Epithelial cell of prostate (primary cell): Measurements from ENCODE around the gene GOLGB1.
A peak's percentile ranks its signal among the peaks of the same experiment; 100 is the strongest.
"Not testable (repeated sequence)": the region's sequence is repeated elsewhere in the genome, so short reads cannot be mapped to it uniquely, and the experiment has no call there.

Source experiments
- DNase-seq: peaks from one replicate; pipeline ENCODE4 v3.0.0-alpha.2; 2011; ENCODE audit warnings: low read depth, low spot score
- H3K27ac ChIP-seq: fragments of 450-650 bp; 2 replicates; pipeline ENCODE4 v1.5.1; 2017; ENCODE audit warnings: mild to moderate bottlenecking

Gene GOLGB1

DNA sequence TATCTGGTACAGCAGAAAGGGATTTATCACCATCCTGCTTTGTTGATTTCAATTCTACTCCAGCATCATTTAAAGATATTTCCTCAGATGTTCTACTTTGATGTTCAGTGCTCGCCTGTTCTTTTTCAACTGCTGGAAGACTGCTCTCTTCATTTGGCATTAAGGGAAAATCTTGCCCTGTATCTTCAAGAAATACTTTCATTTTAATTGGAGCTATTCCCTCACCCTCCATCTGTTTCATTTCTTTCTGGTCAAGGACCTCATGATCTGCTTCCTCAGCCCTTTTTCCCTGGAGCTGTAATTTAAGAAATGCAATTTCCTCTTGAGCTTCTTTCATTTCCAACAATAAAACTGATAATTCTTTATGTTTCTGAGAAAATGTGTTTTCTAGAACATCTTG is 51.1 kb downstream of the GOLGB1 start:
- H3K27ac ChIP-seq: no peak overlapping the region
- DNase-seq: no peak

DNA sequence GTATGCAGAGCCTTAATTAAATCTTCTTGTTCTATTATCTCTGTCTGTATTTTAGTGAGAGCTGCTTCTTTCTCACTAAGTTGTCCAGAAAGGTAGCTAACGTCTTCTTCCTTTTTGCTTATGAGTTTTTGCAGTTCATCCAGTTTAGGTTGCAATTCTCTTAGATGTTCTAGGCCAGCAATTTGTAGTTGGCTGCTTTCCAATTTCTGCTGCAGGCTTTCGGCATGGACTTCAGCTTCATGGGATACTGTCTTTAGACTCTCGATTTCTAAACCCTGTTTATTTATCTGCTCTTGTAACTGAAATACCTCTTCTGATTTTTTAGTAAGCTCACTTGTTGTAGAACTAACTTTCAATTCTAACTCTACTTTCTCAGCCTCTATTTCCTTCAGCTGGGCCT is 53.4 kb downstream of the GOLGB1 start:
- DNase-seq: no peak
- H3K27ac ChIP-seq: no peak overlapping the region

DNA sequence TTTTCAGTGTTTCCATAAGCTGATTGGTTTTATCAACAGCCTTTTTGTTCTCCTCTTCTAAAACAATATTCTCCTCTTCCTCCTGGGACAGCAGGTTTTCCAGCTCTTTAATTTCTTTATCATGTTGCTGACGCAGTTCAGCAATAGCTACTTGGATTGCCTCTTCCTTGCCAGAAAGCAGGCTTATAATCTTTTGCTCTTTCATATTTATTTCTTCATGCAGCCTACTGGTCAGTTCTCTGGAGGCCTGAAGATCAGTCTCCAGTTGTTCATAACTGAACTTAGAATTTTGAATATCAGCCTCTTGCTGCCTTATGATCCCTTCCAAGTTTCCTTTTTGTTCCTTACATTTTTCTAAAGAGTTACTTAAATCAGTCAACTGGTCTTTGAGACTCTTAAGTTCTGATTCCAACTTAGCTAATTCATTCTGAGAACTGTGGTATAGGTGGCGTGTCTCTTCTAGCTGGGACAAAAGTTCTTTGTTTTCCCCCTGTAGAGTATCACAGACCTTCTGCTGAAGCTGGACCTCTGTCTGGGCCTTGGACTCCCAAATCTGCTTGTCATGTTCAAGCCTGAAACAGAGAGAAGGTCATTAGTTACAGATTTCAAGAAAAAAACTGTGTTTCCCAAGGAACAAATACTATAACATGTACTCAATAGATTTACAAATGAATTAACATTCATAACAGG is 57.4 kb downstream of the GOLGB1 start:
- DNase-seq: no peak
- no peak overlapping the region for H3K27ac ChIP-seq

DNA sequence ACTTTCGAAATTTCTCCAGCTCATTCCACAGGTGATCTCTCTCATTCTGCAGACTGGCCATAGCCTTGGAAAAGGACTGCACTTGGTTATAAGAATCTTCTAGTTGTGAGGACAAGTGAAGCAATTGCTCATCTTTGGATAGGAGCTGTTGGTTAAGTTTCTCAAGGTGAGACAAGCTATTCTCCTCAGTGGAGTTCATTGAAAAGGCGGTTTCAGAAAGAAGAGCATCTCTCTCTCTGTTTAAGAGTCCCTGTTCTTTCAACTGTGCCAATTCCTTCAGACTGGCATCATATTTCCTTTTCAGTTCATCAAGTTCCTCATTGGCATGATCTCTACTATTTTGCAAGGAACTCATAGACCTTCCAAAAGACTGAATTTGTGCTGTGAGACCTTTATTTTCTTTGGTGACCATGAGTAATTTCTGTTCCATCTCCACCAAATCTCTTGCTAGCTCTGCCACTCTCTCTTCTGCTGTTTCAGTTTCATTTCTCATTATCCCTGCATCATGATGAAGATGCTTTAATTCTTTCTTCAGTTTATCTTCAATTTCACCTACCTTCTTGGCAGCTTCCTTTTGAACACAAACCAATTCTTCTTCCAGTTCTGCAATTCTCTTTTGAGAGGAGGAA is 58.6 kb downstream of the GOLGB1 start:
- no peak for DNase-seq
- H3K27ac ChIP-seq: no peak overlapping the region

DNA sequence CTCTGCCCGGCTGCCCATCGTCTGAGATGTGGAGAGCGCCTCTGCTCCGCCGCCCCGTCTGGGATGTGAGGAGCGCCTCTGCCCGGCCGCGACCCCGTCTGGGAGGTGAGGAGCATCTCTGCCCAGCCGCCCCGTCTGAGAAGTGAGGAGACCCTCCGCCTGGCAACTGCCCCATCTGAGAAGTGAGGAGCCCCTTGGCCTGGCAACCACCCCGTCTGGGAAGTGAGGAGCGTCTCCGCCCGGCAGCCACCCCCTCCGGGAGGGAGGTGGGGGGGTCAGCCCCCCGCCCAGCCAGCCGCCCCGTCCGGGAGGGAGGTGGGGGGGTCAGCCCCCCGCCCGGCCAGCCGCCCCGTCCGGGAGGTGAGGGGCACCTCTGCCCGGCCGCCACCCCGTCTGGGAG is 60.8 kb downstream of the GOLGB1 start:
- H3K27ac ChIP-seq, DNase-seq: not testable (repeated sequence)

DNA sequence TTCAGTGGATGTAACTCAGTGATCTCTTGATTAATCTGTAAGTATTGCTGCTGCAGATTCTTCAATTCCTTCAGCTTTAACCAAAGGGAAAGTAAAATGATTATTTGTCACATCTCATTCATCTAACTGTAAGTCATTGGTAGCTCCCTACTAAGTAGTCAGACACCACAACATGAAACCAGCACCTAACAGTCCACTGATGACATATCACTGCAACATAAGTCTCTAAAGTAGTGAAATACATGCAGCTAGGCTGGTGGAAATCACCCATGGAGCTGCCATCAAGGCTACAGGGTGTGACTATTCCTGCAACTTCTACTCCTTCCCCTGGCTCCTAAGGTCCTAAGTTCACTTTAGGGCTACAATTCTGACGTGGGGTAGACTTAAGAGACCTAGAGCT is 67.7 kb downstream of the GOLGB1 start:
- H3K27ac ChIP-seq: no peak overlapping the region
- DNase-seq: no peak

DNA sequence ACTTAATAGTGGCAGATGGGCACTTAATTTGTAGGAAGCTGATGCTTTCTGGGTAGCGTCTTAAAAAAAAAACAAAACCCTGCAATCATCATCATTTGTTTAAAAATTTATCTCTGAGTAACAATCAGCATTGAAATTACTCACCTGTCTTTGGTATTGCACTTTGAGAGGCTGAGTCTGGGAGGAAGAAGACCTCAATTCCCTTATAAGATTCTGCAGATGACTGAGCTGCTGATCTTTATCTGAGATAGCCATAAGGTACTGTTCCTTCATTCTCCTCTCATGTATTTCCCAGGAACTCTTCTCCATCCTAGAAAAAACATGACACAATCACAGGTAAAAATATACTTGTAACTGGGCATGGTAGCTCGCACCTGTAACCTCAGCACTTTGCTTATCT is 72.4 kb downstream of the GOLGB1 start:
- no peak overlapping the region for H3K27ac ChIP-seq
- DNase-seq: no peak

DNA sequence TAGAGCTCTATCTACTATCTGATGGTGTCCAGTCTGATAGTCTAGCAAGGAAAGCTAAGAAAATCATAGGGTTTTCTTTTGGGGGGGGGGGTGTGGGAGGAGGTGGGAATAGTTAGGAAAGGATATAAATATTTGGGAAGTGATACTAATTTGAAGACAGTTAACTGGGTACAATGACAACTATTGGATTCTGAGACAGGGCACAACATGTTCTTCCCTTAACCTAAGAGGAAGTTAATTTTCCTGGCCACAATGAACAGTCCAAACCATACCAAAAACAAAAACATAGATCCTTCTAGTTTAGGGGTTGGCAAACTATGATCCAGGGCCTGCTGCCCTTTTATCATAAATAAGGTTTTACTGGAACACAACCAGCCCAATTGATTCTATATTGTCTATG is 78.9 kb downstream of the GOLGB1 start:
- DNase-seq: no peak
- no peak overlapping the region for H3K27ac ChIP-seq

DNA sequence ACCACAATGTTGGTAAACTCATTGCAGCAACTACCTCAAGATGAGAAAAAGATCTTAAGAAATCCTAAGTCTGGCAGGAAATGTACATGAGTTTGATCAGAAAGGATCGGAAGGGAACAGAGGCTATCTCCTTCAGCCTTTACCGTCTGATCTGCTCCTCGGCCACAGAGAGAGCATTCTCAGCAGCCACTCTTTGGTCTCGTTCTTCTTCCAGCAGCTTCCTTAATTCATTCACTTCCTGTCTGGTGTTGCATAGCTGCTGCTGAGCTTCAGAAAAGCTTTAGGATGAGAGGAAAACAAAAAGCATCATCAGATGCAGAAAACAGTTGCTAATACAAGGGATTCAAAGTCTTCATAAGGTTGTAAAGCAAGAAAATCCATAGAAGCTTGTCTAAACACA is 82.2 kb downstream of the GOLGB1 start:
- no peak overlapping the region for H3K27ac ChIP-seq
- DNase-seq: no peak

DNA sequence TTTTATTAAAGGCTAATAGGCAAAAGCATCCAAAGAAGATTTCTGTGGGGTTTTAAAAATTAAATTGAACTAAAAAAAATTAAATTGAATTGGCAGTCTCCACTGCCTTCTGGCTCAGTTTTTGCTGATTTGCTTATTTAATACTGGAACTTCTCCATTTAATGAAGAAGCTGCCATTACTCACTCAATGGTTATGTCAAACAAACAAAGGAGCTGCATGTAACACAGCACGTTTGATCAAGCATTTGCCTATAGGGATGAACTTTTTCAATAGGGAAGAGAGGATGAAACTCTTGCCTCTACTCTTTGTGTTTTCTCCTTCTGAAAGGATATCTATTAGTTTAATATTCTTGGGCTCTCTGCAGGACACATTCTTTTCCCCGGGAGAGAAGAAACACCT is 84.1 kb downstream of the GOLGB1 start:
- no peak overlapping the region for H3K27ac ChIP-seq
- no peak for DNase-seq

DNA sequence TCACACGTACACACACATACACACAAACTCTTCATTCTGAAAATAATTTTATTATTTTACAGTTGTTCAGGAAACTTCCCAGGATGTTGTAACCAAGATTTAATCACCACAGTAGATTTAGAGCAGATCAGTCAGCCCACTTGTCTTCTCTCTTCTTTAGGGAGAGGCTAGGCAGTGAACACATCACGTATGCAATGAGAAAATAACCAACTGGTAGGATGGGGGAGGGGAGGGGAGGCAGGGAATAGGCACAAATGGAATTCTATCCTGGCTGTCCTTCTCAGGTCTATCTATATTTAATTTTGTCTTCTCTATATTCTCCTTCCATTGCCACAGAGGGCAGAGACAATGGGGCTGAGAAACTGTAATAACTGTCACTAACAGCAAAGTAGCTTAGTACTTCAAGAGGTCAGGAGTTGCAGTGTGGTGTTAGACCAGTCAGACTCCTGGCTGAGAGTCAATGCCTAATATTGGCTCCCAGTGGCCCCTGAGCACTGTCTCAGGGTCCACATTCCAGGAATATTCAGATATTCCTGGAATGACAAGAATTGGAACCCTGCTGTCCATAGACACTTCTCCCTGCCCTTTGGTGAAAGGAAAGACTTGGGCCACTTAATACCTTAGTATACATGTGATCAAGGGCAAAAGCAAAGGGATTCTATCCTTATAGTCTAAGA is 86.2 kb downstream of the GOLGB1 start:
- no peak overlapping the region for H3K27ac ChIP-seq
- no peak for DNase-seq

DNA sequence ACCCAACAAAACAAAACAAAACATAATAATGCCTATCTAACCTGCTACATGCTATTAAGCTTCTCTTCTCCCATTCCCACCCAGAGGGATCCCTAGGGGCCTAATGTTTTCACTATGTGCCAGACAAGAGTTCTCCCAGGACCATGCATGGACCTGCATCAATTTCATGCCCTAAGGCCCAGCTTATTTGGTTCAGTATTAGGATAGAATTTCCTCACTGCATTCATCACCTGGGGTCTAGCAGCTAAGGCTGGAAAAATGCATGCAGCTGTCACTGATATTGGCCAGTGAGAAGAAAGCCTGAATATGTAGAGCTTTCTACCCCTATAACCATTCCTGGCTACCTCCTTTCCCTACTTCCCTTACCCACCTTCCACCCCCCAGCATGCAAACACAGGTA is 86.8 kb downstream of the GOLGB1 start:
- no peak for DNase-seq
- H3K27ac ChIP-seq: no peak overlapping the region

DNA sequence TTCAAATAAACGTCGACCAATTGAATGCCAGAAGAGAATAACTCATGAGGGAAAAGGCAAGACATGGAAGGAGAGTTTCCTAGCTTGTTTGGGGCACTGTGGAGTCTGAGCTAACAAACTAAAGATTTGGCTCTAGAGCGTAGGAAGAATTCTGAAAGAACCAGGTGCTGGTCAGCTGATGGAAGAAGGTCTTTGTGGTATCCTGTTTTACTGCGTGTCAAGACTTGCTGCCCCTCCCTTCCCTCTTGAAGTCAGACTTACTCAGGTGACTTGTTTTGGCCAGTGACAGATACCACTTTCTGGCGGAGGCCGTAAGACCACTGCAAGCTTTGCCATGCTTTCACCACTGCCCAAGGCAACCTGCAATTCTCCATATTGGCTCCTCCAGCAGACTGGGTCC is 88.2 kb downstream of the GOLGB1 start:
- H3K27ac ChIP-seq: peak overlapping the region; percentile 71
- DNase-seq: peak; percentile 65

DNA sequence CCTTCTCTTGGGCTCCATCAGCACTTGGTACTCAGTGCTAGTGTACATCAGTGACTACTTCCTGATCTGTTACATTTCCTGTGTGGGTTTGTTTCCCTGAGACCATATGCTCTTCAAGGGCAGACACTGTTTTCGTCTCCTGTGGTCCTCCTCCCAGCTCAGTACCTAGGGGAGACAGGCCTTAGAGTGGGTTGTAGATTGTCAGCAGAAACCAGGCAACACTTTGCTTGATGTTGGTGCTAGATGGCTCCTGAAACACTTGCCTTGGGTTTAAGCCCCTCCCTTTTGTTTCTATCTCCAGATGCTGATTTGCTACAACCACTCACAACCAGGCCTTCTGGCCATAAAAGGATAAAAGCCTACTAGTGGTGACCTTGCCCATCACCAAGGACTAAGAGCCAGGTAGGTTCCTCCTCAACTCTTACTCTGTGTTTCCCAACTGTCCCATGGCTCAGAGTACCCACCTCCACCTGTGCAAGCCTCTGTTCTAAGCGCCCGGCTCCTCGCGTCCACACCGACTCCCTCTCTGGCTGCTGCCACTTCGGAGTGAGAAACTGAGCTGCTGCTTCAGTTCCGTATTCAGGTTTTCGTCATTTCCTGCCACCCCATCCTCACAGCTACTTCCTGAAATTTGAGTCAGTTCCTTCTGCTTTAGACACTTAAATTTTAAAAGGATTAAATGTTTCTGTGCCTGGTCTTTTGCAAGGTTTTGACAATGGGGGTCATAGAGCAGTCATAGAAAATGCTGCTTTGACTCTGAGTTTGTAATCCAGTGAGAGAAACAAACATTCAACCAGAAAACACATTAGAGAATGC is 89.0 kb downstream of the GOLGB1 start, which contains the start of gene HCLS1:
Gene HCLS1, minus strand, starts transcription at position 548 of the 816 bp plus-strand sequence. CDS start 2,556 bp downstream, outside the sequence.
- peak within 1 kb of the TSS; percentile 71 for H3K27ac ChIP-seq
- DNase-seq: no peak

DNA sequence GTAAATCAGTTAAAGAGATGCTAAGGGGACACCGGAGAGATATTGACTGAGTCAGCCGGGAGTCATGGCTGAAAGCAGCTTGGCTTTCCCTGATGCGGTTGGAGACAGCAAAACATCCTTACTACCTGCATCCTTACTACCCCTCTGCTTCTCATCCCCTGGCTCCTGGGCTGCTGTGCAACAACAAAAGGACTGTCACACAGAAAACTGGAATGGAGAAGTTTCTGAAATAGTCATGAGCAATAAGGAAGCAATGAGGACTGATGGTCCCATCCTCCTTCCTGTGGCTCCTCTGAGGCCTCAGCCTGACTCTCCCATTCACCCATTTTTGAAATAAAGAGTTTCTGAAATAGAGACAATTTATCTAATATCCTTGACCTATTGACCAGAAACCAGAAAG is 90.0 kb downstream of the GOLGB1 start:
- no peak overlapping the region for H3K27ac ChIP-seq
- no peak for DNase-seq

DNA sequence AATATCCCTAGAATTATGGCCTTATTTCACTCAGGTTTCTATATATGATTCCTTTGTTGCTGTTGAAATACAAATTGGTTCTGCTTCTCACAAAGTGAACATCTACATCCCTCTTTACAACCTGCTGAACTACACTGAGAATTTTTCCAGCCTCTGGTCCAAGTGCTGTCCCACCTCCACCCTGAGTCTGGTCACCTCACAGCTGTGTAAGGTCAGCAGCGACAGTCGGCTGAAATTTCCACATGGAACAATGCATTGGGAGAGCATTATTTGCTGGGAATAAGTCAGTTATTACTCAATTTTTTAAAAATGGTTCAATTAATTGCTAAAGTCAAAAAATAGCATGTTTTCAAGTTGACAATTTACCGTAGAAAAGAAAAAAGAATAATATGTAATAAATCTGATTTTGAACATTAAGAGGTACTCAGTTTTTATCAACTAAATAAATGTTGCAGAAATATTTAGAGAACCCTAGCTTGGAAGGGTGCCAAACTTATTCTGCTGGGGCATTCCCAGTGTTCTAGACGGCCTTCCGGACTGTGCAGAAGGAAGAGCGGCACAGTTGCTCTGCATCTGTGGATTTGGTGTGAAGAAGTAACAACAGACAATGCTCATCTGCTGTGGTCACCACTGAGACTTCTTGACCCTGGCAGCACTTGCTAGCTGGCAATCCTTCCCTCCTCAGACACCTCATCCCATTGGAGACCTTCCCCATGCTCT is 90.7 kb downstream of the GOLGB1 start:
- no peak overlapping the region for H3K27ac ChIP-seq
- DNase-seq: no peak

DNA sequence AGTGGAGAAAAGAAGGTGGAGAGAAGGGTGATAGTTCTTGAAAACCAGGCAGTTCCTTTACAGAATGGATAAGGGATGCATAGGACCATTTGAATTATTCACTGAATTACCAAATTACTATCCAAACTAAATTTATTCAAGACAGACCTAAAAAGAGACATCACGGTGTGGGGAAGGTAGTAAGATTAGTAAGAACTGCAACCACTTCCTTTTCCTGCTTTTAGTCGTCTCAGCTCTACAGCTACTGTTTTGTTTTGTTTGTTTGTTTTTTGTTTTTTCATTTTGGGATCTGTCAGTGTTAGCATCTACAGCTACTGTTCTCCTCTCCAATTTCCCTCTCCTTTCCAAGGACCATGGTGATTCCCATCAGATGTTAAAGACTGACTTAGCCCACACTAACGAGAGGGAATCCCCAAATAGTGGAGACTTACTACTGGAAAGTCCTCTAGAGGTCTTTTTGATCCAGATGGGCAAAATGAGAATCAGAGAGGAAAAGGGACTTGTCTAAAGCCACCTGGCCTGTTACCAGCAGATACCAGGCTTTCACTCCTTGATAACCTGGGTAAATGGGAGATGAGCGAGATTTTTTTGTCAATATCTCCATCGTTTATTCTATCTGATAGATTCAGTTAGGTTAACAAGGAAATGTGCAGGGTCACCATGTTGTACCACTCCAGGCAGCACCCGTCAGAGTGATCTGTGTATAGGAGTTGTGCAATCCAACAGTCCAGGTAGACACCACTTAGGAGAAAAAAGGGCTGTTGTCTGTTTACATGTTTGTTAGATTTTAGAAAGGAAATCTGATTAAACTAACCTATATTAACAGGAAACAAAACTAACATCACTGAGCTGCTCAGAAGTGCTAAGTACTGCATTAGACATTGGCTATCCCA is 94.8 kb downstream of the GOLGB1 start:
- no peak for DNase-seq
- H3K27ac ChIP-seq: no peak overlapping the region

DNA sequence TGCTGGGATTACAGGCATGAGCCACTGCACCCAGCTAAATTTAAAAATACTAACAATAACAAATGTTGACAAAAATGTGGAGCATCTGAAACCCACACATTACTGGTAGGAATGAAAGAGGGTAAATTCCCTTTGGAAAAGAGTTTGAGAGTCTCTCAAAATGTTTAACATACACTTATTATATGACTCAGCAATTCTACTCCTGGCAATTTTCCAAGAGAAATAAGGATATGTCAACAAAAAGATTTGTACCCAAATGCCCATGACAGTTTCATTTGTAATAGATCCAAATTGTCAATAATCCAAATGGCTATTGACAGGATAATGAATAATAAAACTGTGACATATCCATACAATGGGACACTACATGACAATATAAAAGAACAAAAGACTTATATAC is 97.9 kb downstream of the GOLGB1 start:
- no peak overlapping the region for H3K27ac ChIP-seq
- no peak for DNase-seq

DNA sequence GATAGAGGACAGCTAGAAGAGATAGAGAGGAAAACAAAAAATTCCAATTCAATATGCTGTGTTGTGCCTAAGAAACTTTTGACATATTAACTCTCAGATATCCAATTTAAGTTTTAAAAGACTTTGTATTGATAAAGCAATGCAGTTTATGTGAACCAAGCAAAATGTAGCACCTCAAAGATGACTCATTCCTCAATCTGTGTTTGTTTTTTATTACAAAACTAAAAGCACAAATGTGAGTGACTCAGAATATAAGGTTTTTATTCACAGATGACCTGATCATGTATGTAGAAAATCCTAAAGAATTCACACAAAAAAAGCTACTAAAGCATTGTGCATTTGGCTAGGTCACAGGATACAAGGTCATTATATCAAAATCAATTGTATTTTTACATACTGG is 99.9 kb downstream of the GOLGB1 start:
- DNase-seq: no peak
- H3K27ac ChIP-seq: no peak overlapping the region
